Activated T-cell treated with anti-CD3 and anti-CD28 coated beads, Interleukin-2, amount 50 U/mL, for 24 hours (primary cell): ENCODE data around the gene MAP3K3.

Source experiments
- DNase-seq: peaks from one replicate; pipeline ENCODE4 v3.0.0-alpha.2; 2020
- H3K27ac Mint-ChIP-seq: 2 replicates; pipeline ENCODE4 v1.8.0; 2020; ENCODE audit warnings: mild to moderate bottlenecking, mixed read lengths
- H3K27me3 Mint-ChIP-seq: 2 replicates; pipeline ENCODE4 v1.8.0; 2020; ENCODE audit warnings: mixed read lengths
- H3K36me3 Mint-ChIP-seq: 2 replicates; pipeline ENCODE4 v1.8.0; 2020; ENCODE audit warnings: low read depth, mixed read lengths
- H3K4me1 Mint-ChIP-seq: 2 replicates; pipeline ENCODE4 v1.8.0; 2020; ENCODE audit warnings: low read depth, mixed read lengths
- H3K4me3 Mint-ChIP-seq: 2 replicates; pipeline ENCODE4 v1.8.0; 2020; ENCODE audit warnings: mild to moderate bottlenecking, moderate library complexity, mixed read lengths
- H3K9me3 Mint-ChIP-seq: 2 replicates; pipeline ENCODE4 v1.8.0; 2020; ENCODE audit warnings: mixed read lengths

Gene MAP3K3

DNA sequence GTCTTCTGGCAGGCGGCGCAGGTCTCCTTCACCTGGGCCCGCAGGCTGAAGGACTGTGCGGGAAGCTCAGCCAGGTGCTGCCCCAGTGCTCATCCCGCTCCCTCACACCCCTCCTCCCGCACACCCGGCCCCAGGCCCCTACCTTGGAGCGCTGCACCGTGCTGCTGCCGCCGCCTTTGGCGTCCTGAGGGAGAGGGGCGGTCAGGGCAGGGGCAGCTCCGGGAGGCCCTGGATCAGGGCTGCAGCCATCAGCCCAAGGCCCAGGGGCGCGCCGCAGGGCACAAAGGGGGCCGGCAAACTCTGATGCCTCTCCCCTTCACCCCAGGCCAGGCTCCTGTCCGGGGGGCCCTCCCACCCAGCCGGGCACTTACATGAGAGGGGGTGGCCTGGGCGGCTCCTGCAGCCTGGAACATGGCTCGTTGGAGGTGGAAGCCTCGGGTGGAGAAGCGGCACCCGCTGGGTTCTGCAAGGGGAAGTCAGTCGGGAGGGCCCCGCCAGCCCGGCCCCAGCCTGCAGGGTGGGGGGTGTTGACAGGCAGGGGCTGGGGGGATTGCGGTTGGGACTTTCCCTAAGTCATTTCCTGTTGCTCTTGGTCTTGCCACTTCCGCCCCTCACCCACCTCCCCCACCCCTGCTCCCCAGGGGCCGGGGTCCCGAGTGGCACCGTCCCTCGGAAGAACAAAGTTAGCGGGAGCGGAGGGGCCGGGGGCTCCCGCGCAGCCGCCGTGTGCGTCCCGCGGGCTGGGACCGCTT is 76.8 kb downstream of the MAP3K3 start:
- DNase-seq = peak; percentile 86
- Mint-ChIP-seq H3K4me1 (peaks cover 74% of the 10 kb centered on the region), H3K27ac (peak overlapping the region; percentile 94), H3K9me3 (no peaks in the 10 kb centered on the region), H3K36me3 (peaks cover 72% of the 10 kb centered on the region), H3K27me3 (no peaks in the 10 kb centered on the region), H3K4me3 (peak overlapping the region; percentile 85)

- peaks cover 72% of the 10 kb centered on the region for H3K4me1 Mint-ChIP-seq
- peak within 1 kb of the TSS; percentile 98 for H3K27ac Mint-ChIP-seq
- peak; percentile 88 for DNase-seq
- no peaks in the 10 kb centered on the region for H3K9me3 Mint-ChIP-seq
- peaks cover 73% of the 10 kb centered on the region for H3K36me3 Mint-ChIP-seq
- H3K27me3 Mint-ChIP-seq = no peaks in the 10 kb centered on the region
- peak within 1 kb of the TSS; percentile 85 for H3K4me3 Mint-ChIP-seq
Observed at GRCh38 chr17:63699638-63700527, 77.7 kb downstream of the MAP3K3 start, which contains the start of gene LIMD2. Gene LIMD2 (minus strand): TSS chr17:63700125. CDS start chr17:63699298, 827 bp downstream.

DNA sequence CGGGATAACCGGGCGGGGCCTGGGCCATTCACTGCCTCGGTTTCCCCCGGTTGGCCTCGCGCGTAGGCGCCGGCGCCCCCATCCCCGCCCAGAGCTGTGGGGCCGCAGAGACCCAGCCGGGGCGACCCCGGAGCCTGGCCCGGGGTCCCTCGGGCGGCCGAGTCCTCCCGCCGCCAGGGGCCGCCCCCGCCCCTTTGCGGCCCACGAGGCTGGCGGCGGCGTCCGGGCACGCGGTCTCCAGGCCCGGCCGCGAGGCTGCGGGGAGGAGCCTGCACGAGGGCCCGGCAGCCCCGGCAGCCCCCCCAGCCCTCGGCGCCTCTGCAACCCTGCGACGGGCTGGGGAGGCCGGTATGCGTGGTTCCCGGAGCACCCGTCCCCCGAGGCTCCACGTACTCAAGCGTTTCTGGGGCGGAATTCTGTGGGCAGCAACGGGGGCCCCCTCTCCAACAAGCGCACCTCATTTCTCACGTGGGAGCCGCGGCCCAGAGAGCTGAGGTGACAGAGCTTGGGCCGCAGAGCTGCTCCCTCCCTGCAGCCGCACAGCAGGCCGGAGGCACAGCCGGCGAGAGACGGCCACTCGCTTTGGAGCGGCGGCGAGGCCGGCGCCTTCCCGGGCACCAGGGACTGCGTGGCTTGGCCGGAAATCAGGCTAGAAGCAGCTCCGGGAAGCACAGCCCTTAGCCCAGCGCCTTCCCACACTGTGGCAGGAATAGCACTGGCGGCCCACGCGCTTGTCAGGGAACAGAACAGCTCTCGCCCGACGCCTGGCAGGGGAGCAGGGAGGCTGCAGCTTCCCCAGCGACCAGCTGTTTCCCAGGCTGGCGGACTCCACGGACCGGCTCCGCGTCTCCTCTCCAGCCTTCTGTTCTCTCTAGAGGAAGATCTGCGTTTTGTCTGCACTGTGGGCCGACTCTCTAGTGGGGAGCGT is 78.6 kb downstream of the MAP3K3 start:
- H3K36me3 Mint-ChIP-seq = peaks cover 73% of the 10 kb centered on the region
- H3K4me3 Mint-ChIP-seq = peak overlapping the region; percentile 84
- no peaks in the 10 kb centered on the region for H3K9me3 Mint-ChIP-seq
- DNase-seq = peak; percentile 80
- H3K27ac Mint-ChIP-seq = peak overlapping the region; percentile 98
- no peaks in the 10 kb centered on the region for H3K27me3 Mint-ChIP-seq
- H3K4me1 Mint-ChIP-seq = peaks cover 72% of the 10 kb centered on the region

- DNase-seq = no peak
- Mint-ChIP-seq H3K4me1 (peaks cover 72% of the 10 kb centered on the region), H3K4me3 (peak overlapping the region; percentile 84), H3K36me3 (peaks cover 73% of the 10 kb centered on the region), H3K9me3 (no peaks in the 10 kb centered on the region), H3K27ac (peak overlapping the region; percentile 98), H3K27me3 (no peaks in the 10 kb centered on the region)
Observed at GRCh38 chr17:63701456-63701820, 79.2 kb downstream of the MAP3K3 start.

DNA sequence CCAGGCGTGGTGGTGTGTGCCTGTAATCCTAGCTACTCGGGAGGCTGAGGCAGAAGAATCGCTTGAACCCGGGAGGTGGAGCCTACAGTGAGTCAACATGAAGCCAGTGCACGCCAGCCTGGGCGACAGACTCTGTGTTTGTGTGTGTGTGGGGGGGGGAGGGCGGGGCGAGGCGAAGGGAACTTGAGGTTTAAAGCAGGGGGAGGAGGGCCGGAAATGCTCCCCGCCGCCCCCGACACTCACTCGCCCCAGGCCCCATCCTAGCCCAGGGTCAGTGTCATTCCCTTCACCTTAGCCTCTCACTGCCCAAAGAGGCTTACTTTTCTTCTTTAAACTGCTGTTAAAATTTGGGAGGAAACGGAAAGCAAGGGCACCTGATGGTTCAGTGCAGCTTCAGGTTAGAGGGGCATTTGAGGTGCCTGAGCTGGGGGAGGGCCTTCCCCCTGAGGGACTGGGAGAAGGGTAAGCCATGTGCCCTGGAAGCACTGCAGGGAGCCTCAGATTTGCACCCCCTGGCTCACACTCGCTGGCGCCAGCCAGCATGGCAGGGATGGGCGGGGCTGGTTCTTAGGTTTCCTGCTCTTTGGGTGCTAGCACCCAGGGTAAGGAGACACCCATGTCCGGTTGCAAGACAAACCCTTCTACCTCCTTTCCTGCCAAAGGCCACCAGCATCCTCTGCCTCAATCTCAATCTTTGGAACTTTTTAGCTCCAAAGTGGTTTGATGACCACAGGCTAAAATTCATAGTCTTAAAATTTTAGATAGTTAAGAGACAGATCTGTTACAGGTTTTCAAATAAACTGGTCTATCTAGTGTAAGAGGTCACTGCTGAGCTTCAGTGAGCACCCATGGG is 79.9 kb downstream of the MAP3K3 start:
- Mint-ChIP-seq H3K4me3 (peak overlapping the region; percentile 84), H3K4me1 (peaks cover 72% of the 10 kb centered on the region), H3K27me3 (no peaks in the 10 kb centered on the region), H3K27ac (peak overlapping the region; percentile 98), H3K9me3 (no peaks in the 10 kb centered on the region), H3K36me3 (peaks cover 73% of the 10 kb centered on the region)
- DNase-seq = peak; percentile 76

- Mint-ChIP-seq H3K27ac (peak overlapping the region; percentile 98), H3K27me3 (no peaks in the 10 kb centered on the region), H3K4me3 (peak overlapping the region; percentile 84), H3K4me1 (peaks cover 71% of the 10 kb centered on the region), H3K36me3 (peaks cover 70% of the 10 kb centered on the region), H3K9me3 (no peaks in the 10 kb centered on the region)
- no peak for DNase-seq
Observed at GRCh38 chr17:63702721-63703015, 80.5 kb downstream of the MAP3K3 start.

DNA sequence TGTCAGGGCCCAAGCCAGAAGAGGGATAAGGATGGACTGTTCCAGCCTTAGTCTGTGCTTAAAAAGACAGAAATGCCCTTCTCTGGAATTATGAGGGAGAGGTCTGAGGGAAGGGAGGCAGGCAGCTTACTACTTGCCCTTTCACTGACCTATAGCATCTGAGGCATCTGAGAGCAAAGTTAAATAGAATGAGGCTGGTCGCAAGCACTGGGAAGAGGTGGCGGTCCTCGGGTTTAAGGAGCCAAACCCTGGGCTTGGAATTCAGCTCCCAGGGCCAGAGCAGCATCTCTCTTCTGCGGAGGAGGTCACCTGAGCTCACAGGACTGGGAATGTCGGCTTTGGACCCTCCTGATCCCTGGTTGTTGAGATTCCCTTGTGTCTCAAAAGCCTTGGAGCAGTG is 80.8 kb downstream of the MAP3K3 start:
- Mint-ChIP-seq H3K4me1 (peaks cover 67% of the 10 kb centered on the region), H3K9me3 (no peaks in the 10 kb centered on the region)

DNA sequence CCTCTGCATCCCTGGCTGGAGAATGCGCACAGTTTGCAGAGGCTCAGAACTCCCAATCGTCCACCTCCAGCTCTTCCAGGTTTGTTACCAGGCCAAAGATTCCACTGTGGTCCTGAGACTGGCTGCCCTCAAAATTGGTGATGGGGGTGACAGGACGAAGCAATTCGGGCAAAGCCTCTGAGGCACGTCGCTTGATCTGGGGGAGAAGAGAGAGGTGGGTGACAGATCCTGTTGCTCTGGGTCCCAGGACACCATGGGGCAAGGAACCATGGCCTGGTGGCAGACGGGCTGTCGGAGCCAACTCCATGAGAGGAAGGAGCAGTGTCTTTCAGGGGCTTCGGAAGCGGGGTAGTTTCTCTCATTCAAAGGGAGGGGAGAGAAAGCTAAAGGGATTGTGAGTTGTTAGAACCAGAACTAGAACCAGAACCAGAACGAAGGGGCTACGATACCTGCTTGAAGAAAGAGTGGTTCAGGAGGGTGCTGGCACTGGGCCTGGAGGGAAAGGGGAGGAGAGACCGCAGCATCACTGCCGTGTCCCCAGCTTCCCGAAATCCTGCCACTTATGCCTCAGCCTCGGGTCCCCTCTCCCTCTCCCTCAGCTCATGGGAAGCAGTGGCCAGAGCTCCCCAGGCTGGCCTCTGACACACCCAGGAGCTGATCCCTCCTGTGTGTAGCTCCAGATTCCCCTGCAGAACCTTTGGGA is 81.5 kb downstream of the MAP3K3 start:
- Mint-ChIP-seq H3K27me3 (no peaks in the 10 kb centered on the region), H3K36me3 (peaks cover 69% of the 10 kb centered on the region), H3K4me3 (peak overlapping the region; percentile 84), H3K4me1 (peaks cover 67% of the 10 kb centered on the region), H3K27ac (peak overlapping the region; percentile 98), H3K9me3 (no peaks in the 10 kb centered on the region)
- DNase-seq = no peak

More for the DNA sequence above, 80.8 kb downstream of the MAP3K3 start:
- no peaks in the 10 kb centered on the region for H3K27me3 Mint-ChIP-seq
- no peak for DNase-seq
- H3K36me3 Mint-ChIP-seq = peaks cover 68% of the 10 kb centered on the region
- peak overlapping the region; percentile 98 for H3K27ac Mint-ChIP-seq
- peak overlapping the region; percentile 84 for H3K4me3 Mint-ChIP-seq

DNA sequence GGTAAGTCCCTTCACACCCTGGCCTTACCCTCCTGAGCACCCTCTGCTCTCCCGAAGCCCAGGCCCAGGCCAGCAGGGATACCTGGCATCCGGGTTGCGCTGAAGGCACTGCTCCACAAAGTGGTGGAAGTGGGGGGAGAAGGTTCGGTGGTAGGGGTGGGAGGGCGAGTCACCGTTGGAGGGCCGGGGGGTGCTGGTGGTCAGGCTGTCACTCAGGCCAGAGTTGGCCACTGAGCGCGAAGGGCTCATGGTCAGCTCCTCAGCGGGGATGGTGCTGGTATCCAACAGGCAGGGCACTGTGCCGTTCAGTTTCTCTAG is 82.0 kb downstream of the MAP3K3 start:
- DNase-seq = no peak

DNA sequence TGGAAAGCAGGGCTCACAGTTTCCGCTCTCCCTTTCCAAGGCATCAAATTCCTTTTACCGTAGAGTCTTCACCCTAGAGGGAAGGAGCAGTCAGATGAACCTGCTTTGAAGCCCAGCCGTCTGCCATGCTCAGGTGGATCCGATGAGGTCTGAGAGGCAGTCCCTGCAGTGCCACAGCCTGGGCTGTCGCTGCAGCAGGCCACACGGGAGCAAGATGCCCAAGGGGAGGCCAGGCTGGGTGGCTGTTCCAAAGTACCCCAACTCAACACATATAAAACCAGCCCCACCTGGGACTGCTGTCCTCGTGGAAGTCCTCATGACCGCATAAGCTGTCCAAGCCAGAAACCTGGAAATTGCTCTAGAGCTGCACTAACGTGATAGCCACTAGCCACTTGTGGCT is 82.6 kb downstream of the MAP3K3 start:
- H3K9me3 Mint-ChIP-seq = no peaks in the 10 kb centered on the region
- H3K4me1 Mint-ChIP-seq = peaks cover 79% of the 10 kb centered on the region
- peaks cover 80% of the 10 kb centered on the region for H3K36me3 Mint-ChIP-seq
- no peak for DNase-seq
- H3K27ac Mint-ChIP-seq = peak overlapping the region; percentile 91
- no peaks in the 10 kb centered on the region for H3K27me3 Mint-ChIP-seq
- H3K4me3 Mint-ChIP-seq = no peak overlapping the region

More for the DNA sequence above, 82.0 kb downstream of the MAP3K3 start:
- Mint-ChIP-seq H3K4me1 (peaks cover 72% of the 10 kb centered on the region), H3K36me3 (peaks cover 74% of the 10 kb centered on the region), H3K27me3 (no peaks in the 10 kb centered on the region), H3K27ac (peak overlapping the region; percentile 98), H3K4me3 (peak overlapping the region; percentile 84), H3K9me3 (no peaks in the 10 kb centered on the region)

DNA sequence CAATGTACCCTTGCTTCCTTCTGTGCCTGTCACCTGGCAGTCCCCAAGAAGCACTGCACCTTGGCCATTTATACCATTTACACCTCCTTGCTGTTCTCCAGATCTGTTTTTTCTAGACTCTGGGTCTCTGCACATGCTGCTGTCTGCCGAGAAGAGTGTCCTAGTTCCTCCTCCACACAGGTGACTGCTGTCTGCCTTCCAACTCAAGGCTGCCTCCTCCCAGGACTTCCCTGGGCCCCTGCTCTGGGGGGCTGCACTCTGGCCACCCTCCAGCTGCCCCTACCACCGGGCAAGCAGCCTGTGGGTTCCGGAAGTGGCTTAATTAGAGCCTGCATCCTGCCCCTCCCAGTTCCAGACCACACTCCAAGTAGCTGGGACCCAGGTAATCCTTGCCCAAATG is 83.4 kb downstream of the MAP3K3 start:
- no peak for DNase-seq
- no peaks in the 10 kb centered on the region for H3K27me3 Mint-ChIP-seq
- H3K27ac Mint-ChIP-seq = peak overlapping the region; percentile 91
- H3K36me3 Mint-ChIP-seq = peaks cover 88% of the 10 kb centered on the region
- no peaks in the 10 kb centered on the region for H3K9me3 Mint-ChIP-seq
- H3K4me3 Mint-ChIP-seq = peak overlapping the region; percentile 6
- peaks cover 86% of the 10 kb centered on the region for H3K4me1 Mint-ChIP-seq

DNA sequence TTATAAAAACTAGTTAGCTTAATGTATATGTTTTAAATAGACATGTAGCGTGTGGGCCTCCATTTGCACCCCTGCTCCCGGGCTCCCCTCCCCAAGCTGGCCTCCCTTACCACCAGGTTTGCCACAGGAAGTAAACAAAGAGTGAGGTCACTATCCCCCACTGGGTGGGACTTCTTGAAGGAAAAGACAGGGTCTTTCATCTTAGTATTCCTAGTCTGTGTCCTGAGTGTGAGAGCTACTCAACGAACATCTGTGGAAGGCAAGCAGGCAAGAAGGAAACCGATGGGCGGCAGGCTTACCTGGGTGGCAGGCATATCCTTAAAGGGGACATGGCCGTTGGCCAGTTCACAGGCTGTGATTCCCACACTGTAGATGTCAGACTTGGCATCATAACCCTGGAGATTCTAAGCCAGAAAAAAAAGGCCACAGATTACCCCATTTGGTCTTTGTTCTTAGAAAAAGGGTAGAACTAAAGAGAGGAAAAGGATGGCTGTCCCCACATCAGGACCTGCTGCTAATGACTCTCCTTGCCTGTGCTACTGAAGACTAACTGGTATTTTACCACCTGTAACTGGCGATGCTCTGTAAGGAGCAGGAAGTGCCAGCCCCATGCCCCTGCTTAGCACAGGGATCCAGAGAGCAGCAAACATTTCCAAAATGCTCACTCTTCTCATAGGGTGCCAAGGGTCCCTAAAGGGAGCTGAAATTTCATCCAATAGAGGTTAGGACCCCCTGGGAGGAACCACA is 84.3 kb downstream of the MAP3K3 start:
- Mint-ChIP-seq H3K36me3 (peaks cover 87% of the 10 kb centered on the region), H3K4me3 (no peak overlapping the region), H3K27ac (peak overlapping the region; percentile 91), H3K27me3 (no peaks in the 10 kb centered on the region), H3K9me3 (no peaks in the 10 kb centered on the region), H3K4me1 (peaks cover 83% of the 10 kb centered on the region)
- no peak for DNase-seq

- Mint-ChIP-seq H3K27me3 (no peaks in the 10 kb centered on the region), H3K9me3 (no peaks in the 10 kb centered on the region), H3K27ac (peak overlapping the region; percentile 91), H3K4me3 (no peak overlapping the region), H3K4me1 (peaks cover 78% of the 10 kb centered on the region), H3K36me3 (peaks cover 88% of the 10 kb centered on the region)
- DNase-seq = no peak
Observed at GRCh38 chr17:63707151-63707550, 84.9 kb downstream of the MAP3K3 start.
